CD4-positive, alpha-beta T cell treated with Interleukin-6 for 4 hours (primary cell): Measurements from ENCODE around the gene BAD.
"Not testable (repeated sequence)": the region's sequence is repeated elsewhere in the genome, so short reads cannot be mapped to it uniquely, and the experiment has no call there.

Source experiments
- DNase-seq: peaks from one replicate; pipeline ENCODE4 v3.0.0-alpha.2; 2020; ENCODE audit warnings: mixed read lengths

Gene BAD

GRCh38 chr11:64255135-64256128 is 29.0 kb downstream of the BAD start:
- DNase-seq: no peak

- DNase-seq: no peak
Observed at GRCh38 chr11:64254326-64254725, 30.1 kb downstream of the BAD start.

GRCh38 chr11:64253481-64253880 is 31.0 kb downstream of the BAD start:
- no peak for DNase-seq

- DNase-seq: no peak
Observed at GRCh38 chr11:64253043-64253442, 31.4 kb downstream of the BAD start.

- peak; percentile 43 for DNase-seq
Observed at GRCh38 chr11:64252003-64252872, 32.2 kb downstream of the BAD start.

GRCh38 chr11:64251753-64252002 is 32.8 kb downstream of the BAD start:
- no peak for DNase-seq

- peak; percentile 61 for DNase-seq
Observed at GRCh38 chr11:64251016-64251752, 33.3 kb downstream of the BAD start, which contains the start of gene PLCB3. TSS of gene PLCB3 (plus strand) at chr11:64251530. CDS start at chr11:64251650, 120 bp downstream.

- DNase-seq: no peak
Observed at GRCh38 chr11:64250415-64251015, 34.0 kb downstream of the BAD start.

GRCh38 chr11:64249563-64250414 is 34.7 kb downstream of the BAD start:
- DNase-seq: no peak

GRCh38 chr11:64249038-64249437 is 35.4 kb downstream of the BAD start:
- DNase-seq: no peak

- DNase-seq: no peak
Observed at GRCh38 chr11:64248578-64248977, 35.9 kb downstream of the BAD start.

GRCh38 chr11:64247729-64248531 is 36.5 kb downstream of the BAD start:
- no peak for DNase-seq

- DNase-seq: peak; percentile 92
Observed at GRCh38 chr11:64246871-64247728, 37.4 kb downstream of the BAD start, which contains the start of gene PPP1R14B. TSS of gene PPP1R14B (minus strand) at chr11:64246943. CDS start at chr11:64246673, 270 bp downstream.

GRCh38 chr11:64246621-64246870 is 37.9 kb downstream of the BAD start:
- not testable (repeated sequence) for DNase-seq

GRCh38 chr11:64245797-64246620 is 38.5 kb downstream of the BAD start:
- peak; percentile 91 for DNase-seq

GRCh38 chr11:64245401-64245796 is 39.1 kb downstream of the BAD start:
- peak; percentile 80 for DNase-seq

- no peak for DNase-seq
Observed at GRCh38 chr11:64244966-64245365, 39.5 kb downstream of the BAD start.

- no peak for DNase-seq
Observed at GRCh38 chr11:64244107-64244506, 40.4 kb downstream of the BAD start.
